Stomach (tissue), 9 donors: ENCODE measurements around the gene TMEM255B. TPM values are rescaled to one million over a fixed set of nuclear protein-coding genes. Genes with fewer than 3 reads are reported as not detected.
"Not testable (repeated sequence)": the region's sequence is repeated elsewhere in the genome, so short reads cannot be mapped to it uniquely, and the experiment has no call there.

Experiments
- DNase-seq, 2 donors: peaks; one replicate each; pipeline versions ENCODE4 v3.0.0 to v3.0.0-alpha.2; 2013 to 2019
- H3K27ac ChIP-seq, 5 donors: fragments of 200-600 bp in 4 of 5; sonication (generic) in 4 of 5; one replicate each; pipeline ENCODE4 v1.5.1; 2013 to 2019; ENCODE audit warnings: mild to moderate bottlenecking in 1 of 5, moderate library complexity in 1 of 5
- H3K27me3 ChIP-seq, 3 donors: fragments of 200-600 bp; sonication (generic); one replicate each; pipeline ENCODE4 v1.5.1; 2017 to 2019; ENCODE audit warnings: mixed run types in 1 of 3
- H3K36me3 ChIP-seq, 4 donors: fragments of 200-600 bp; sonication (generic); 1 replicate in 3 of 4; 2 replicates in 1 of 4; pipeline ENCODE4 v1.5.1; 2016 to 2019
- H3K4me1 ChIP-seq, 4 donors: fragments of 200-600 bp; sonication (generic); one replicate each; pipeline ENCODE4 v1.5.1; 2016 to 2019
- H3K4me3 ChIP-seq, 4 donors: fragments of 200-600 bp; sonication (generic) in 3 of 4; one replicate each; pipeline ENCODE4 v1.5.1; 2016 to 2019; ENCODE audit warnings: mild to moderate bottlenecking in 1 of 4
- H3K9me3 ChIP-seq, 4 donors: fragments of 200-600 bp; sonication (generic); one replicate each; pipeline ENCODE4 v1.5.1; 2016 to 2019
- CTCF ChIP-seq, 7 experiments: fragments of 450-650 bp in 4 of 7; fragments of 200-600 bp in 3 of 7; sonication (generic) in 3 of 7; IDR thresholded peaks; one replicate each; pipeline ENCODE4 v1.5.1; 2016 to 2019; ENCODE audit warnings: antibody characterized with exemption in 7 of 7, control low read depth in 2 of 7, mild to moderate bottlenecking in 1 of 7
- EP300 ChIP-seq: sonication (generic); formaldehyde crosslinking; IDR thresholded peaks from one replicate; pipeline ENCODE4 v1.6.1; 2017; ENCODE audit warnings: antibody characterized with exemption
- POLR2A ChIP-seq, 4 donors: fragments of 450-650 bp; IDR thresholded peaks; one replicate each; pipeline ENCODE4 v1.6.1; 2016; ENCODE audit warnings: antibody characterized with exemption in 4 of 4, control low read depth in 2 of 4, mild to moderate bottlenecking in 1 of 4, moderate library complexity in 1 of 4
- POLR2AphosphoS5 ChIP-seq, 3 donors: sonication (generic); formaldehyde crosslinking; IDR thresholded peaks; one replicate each; pipeline ENCODE4 v1.6.1; 2016; ENCODE audit warnings: antibody characterized with exemption in 3 of 3
- WGBS, 5 donors: extraction: QIAGEN DNeasy Blood & Tissue Kit in 3 of 5; methylation state at CpG; one replicate each; pipeline versions ENCODE4 v1.1.5 to v1.1.7; 2013 to 2018; 5-methylcytosine and 5-hydroxymethylcytosine counted together
- intact Hi-C: fragments of 100-400 bp; cut with DNase I; formaldehyde crosslinking; loops from one replicate; pipeline ENCODE4 v1.15.1; 2023; ENCODE audit warnings: low total_unique reads
- polyA plus RNA-seq, 3 donors: library from polyadenylated mRNA; stranded (reverse); fragments of 200-250 nt; gene quantifications; one replicate each; pipeline ENCODE4 v1.2.3, GENCODE V29; 2013
- total RNA-seq, 5 donors: library from RNA; depleted of rRNA; stranded (reverse); fragments of >200 nt; gene quantifications; one replicate each; pipeline versions ENCODE4 v1.1.0 to v1.2.3, GENCODE V29; 2014 to 2016
- donor health status: healthy with polysubstance abuse.
- donor health status: Bipolar disorder and iron deficiency.
- donor health status: healthy.

Gene TMEM255B
- total and polyA plus RNA-seq, 8 donors: 1.3 to 7.9 (median 4.6) TPM; not detected in 1

DNA sequence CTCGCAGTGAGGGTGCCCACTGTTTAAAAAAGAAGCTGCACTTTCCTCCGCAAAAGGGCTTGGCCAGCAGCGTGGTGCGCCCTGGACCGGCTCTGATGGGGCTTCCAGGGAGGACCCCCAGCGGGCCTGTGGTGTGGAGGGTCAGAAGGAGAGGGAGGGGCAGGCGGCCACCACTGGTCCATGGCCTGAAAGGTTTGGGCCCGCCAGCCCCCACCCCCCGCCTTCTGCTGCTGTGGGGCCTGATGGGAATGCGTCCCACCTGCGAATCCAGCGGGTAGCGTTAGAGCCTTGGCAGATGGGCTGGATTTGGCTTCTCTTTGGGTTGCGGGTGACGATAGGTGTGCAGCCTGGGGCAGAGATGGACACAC lies 34.7 kb downstream of the TMEM255B start:
- no peak for DNase-seq
- intact Hi-C loops: no loop called here
- TF ChIP-seq EP300 (no peak), CTCF (IDR thresholded peaks at IDR 0.05) (no peak), POLR2AphosphoS5 (IDR thresholded peaks at IDR 0.05) (no peak), POLR2A (IDR thresholded peaks at IDR 0.05) (no peak)
- Histone ChIP-seq H3K4me1 (no peaks in the 10 kb centered on the region), H3K4me3 (no peak overlapping the region), H3K27ac (no peak overlapping the region), H3K27me3 (peaks cover 0 to 22% (median 0%) of the 10 kb centered on the region in 3 donors), H3K36me3 (peaks cover 0 to 3% (median 0%) of the 10 kb centered on the region in 4 donors), H3K9me3 (no peaks in the 10 kb centered on the region)
- 91 to 93% (median 92%) methylated on average over 14 to 15 of the region's 15 CpGs for WGBS, 5 donors

DNA sequence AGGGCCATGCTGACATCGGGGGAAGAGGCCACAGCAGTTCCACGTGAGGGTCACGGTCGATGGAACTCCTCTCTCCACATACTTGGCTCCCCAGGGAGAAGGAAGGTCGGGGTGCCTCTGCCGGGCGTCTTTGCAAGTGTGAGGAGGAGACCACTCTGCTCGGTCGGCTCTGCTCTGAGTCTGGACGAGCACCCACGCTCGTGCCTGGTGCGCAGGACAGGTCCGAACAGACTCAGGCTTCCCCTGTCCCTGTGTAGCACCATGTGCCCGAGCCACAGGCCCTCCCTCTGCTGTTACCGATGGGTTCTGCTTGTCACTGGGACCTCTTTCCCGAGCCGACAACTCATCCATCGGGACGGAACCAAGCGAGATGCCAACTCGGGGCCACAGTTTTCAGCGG lies 35.1 kb downstream of the TMEM255B start:
- peaks cover 0 to 3% (median 0%) of the 10 kb centered on the region in 4 donors for H3K36me3 ChIP-seq
- peaks cover 0 to 21% (median 0%) of the 10 kb centered on the region in 3 donors for H3K27me3 ChIP-seq
- H3K27ac ChIP-seq: no peak overlapping the region
- TF ChIP-seq POLR2A (IDR thresholded peaks at IDR 0.05) (no peak), POLR2AphosphoS5 (IDR thresholded peaks at IDR 0.05) (no peak), CTCF (IDR thresholded peaks at IDR 0.05) (no peak), EP300 (no peak)
- intact Hi-C loops: no loop called here
- H3K4me3 ChIP-seq: no peak overlapping the region
- H3K9me3 ChIP-seq: no peaks in the 10 kb centered on the region
- H3K4me1 ChIP-seq: no peaks in the 10 kb centered on the region
- 85 to 90% (median 89%) methylated on average over 22 to 23 of the region's 23 CpGs for WGBS, 5 donors
- no peak for DNase-seq

DNA sequence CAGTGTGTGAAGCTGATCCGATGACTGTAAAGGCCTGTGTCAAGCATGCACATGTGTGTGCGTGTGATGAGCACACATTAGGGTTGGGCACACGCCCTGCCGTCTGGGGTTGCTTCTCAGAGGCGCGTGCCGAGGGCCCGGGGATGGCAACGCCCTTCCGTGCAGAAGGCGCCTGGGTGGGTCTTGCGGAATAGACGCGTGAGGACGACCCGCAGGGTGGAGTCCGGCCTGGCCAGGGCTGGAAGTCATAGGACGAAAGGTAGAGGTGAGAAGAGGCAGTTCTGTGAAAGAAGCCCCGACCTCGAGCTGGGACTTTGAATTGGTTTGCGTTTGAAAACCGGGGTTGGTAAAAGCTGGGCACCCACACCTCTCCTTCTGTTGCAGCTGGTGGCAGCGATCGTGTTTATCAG lies 35.7 kb downstream of the TMEM255B start:
- WGBS, 5 donors: 80 to 87% (median 82%) methylated on average over 24 of the region's 24 CpGs
- no peak for DNase-seq
- H3K9me3 ChIP-seq: no peaks in the 10 kb centered on the region
- H3K36me3 ChIP-seq: peaks cover 0 to 3% (median 0%) of the 10 kb centered on the region in 4 donors
- H3K4me1 ChIP-seq: no peaks in the 10 kb centered on the region
- intact Hi-C loops: no loop called here
- no peak for TF ChIP-seq CTCF (IDR thresholded peaks at IDR 0.05)
- no peak for TF ChIP-seq EP300
- TF ChIP-seq POLR2AphosphoS5 (IDR thresholded peaks at IDR 0.05): no peak
- no peak overlapping the region for H3K27ac ChIP-seq
- H3K4me3 ChIP-seq: no peak overlapping the region
- peaks cover 0 to 21% (median 0%) of the 10 kb centered on the region in 3 donors for H3K27me3 ChIP-seq

DNA sequence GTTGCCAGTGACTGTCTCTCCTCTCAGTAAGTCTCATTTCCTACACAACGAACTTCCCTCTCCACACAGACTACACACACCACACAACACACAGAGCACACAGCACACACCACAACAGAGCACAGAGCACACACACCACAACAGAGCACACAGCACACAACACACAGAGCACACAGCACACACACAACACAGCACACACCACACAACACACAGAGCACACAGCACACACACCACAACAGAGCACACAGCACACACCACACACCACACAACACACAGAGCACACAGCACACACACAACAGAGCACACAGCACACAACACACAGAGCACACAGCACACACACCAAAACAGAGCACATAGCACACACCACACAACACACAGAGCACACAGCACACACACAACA lies 36.3 kb downstream of the TMEM255B start:
- peaks cover 0 to 22% (median 0%) of the 10 kb centered on the region in 3 donors for H3K27me3 ChIP-seq
- 0 to 43% (median 13%) methylated on average over 1 of the region's 1 CpG for WGBS, 5 donors
- H3K27ac ChIP-seq, H3K36me3 ChIP-seq, H3K4me1 ChIP-seq, DNase-seq, H3K9me3 ChIP-seq, intact Hi-C loops, H3K4me3 ChIP-seq: not testable (repeated sequence)

GRCh38 chr13:113796211-113796963 lies 37.4 kb downstream of the TMEM255B start:
- intact Hi-C loops: no loop called here

More at GRCh38 chr13:113796211-113796963, 37.4 kb downstream of the TMEM255B start:
- Histone ChIP-seq H3K4me3 (no peak overlapping the region), H3K9me3 (no peaks in the 10 kb centered on the region), H3K27me3 (peaks cover 0 to 25% (median 0%) of the 10 kb centered on the region in 3 donors), H3K36me3 (peaks cover 0 to 3% (median 0%) of the 10 kb centered on the region in 4 donors), H3K4me1 (peaks cover 0 to 1% (median 0%) of the 10 kb centered on the region in 4 donors), H3K27ac (no peak overlapping the region)
- 74 to 80% (median 76%) methylated on average over 20 of the region's 20 CpGs for WGBS, 5 donors
- no peak for TF ChIP-seq CTCF (IDR thresholded peaks at IDR 0.05)
- TF ChIP-seq POLR2AphosphoS5 (IDR thresholded peaks at IDR 0.05): no peak
- TF ChIP-seq POLR2A (IDR thresholded peaks at IDR 0.05): no peak
- no peak for TF ChIP-seq EP300
- DNase-seq: no peak
